ENCODE data around the gene ENDOG. TPM values are rescaled to one million over a fixed set of nuclear protein-coding genes. Genes with fewer than 3 reads are reported as not detected.
A peak's percentile ranks its signal among the peaks of the same experiment; 100 is the strongest.
"Not testable (repeated sequence)": the region's sequence is repeated elsewhere in the genome, so short reads cannot be mapped to it uniquely, and the experiment has no call there.

Gene ENDOG
- total and polyA plus RNA-seq, 12 donors: 40.9 to 98.8 (median 52.2) TPM

DNA sequence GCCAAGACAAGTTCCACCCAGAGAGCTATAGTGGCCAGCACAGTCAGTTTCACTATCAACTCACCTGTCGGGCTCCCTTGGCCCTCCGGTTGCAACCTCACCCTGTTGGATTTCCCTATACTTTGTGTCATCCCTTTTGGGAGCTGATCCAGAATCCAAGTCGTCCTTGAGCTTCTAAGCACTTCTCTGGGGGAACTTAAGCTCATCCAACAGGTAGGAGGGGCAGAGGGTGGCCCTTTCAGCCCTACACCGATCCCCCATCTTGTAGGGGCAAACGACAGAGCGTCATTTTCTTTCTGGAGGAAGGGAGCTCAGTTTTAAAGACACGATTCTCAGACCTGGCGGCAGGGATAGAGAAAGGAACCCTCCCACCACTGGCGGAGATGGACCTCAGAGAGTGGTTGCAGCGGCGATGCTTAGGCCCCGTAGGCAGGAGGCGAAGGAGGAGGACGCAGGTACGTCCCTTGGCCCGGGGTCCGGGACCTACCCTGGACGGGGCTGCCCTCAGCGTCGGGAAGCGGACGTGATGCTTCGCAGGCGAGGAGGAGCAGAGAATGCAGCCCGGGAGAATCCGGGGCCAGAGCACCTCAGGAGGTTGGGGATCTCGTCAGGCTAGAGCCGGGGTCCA is 47.1 kb upstream of the ENDOG start:
- peaks cover 2 to 28% (median 23%) of the 10 kb centered on the region in 9 donors for H3K4me1 ChIP-seq
- H3K9me3 ChIP-seq: peaks cover 0 to 10% (median 3%) of the 10 kb centered on the region in 11 donors
- intact Hi-C loops (cut with DNase I): loop anchor here in 2 of 10 donors (1.0 to 5.0 kb wide), 3 partner anchors 16 to 69 kb away; partner anchors contain the start of genes PKN3 (in 1 of the 2) and TBC1D13 (in 1 of the 2)
- 1% methylated on average over 28 of the region's 28 CpGs for WGBS, 2 donors
- peak; percentile 30 to 65 (median 42) for ATAC-seq
- TF ChIP-seq, protein P1, sequence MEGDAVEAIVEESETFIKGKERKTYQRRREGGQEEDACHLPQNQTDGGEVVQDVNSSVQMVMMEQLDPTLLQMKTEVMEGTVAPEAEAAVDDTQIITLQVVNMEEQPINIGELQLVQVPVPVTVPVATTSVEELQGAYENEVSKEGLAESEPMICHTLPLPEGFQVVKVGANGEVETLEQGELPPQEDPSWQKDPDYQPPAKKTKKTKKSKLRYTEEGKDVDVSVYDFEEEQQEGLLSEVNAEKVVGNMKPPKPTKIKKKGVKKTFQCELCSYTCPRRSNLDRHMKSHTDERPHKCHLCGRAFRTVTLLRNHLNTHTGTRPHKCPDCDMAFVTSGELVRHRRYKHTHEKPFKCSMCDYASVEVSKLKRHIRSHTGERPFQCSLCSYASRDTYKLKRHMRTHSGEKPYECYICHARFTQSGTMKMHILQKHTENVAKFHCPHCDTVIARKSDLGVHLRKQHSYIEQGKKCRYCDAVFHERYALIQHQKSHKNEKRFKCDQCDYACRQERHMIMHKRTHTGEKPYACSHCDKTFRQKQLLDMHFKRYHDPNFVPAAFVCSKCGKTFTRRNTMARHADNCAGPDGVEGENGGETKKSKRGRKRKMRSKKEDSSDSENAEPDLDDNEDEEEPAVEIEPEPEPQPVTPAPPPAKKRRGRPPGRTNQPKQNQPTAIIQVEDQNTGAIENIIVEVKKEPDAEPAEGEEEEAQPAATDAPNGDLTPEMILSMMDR (IDR thresholded peaks at IDR 0.05): no peak
- H3K27me3 ChIP-seq: no peaks in the 10 kb centered on the region
- no peak for DNase-seq
- peaks cover 0 to 16% (median 0%) of the 10 kb centered on the region in 9 donors for H3K36me3 ChIP-seq
- H3K27ac ChIP-seq: peak overlapping the region; percentile 55 to 98 (median 96)
- peak overlapping the region; percentile 64 to 97 (median 82) for H3K4me3 ChIP-seq

DNA sequence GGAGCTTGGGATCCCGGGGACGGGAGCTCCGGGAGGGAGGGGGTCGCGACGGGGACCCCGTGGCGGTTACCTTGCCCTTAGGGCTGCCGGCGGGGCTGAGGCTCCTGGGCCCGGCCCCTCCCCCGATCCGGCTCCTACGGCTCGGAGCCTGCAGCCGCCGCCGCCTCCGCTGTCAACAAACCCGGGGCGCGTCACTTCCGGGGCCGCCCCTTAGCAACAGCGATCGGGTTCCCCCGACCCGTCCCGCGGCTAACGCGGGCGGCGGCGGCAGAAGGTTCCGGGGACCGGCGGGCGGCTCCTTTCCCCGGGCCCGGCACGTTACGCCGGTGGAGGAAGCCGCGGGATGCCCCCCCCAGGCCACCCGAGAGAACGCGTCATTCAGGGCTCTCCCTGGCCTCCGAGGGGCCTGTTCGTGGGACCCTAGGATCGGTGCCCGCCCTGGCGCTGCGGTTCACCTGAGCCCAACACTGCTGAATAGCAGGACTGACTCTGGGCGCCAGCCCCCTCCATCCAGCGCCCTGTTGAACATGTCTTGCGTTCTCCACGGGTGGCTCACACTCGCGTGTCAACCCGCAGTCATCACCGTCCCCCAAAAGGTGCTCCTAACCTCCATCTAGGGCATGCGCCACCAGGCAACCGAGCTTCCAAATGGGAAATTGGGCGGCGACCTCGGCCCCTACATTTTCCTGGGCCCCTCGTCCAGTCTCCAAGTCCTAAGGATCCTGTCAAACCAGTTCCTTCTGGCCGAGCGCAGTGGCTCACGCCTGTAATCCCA is 46.4 kb upstream of the ENDOG start, which contains the start of gene ZER1:
TSS of gene ZER1 (minus strand) at position 183 of the 775 bp plus-strand sequence. CDS start 16,362 bp downstream, outside the sequence.
- peaks cover 0 to 16% (median 0%) of the 10 kb centered on the region in 9 donors for H3K36me3 ChIP-seq
- intact Hi-C loops (cut with DNase I): loop anchor here in 3 of 10 donors (1.0 to 5.0 kb wide), 4 partner anchors 15 to 70 kb away; partner anchors contain the start of genes TBC1D13 (in 3 of the 3) and PKN3 (in 1 of the 3)
- H3K4me1 ChIP-seq: peaks cover 2 to 28% (median 23%) of the 10 kb centered on the region in 9 donors
- DNase-seq: peak; percentile 91 to 94
- WGBS, 2 donors: 1% methylated on average over 50 to 72 of the region's 72 CpGs
- no peaks in the 10 kb centered on the region for H3K27me3 ChIP-seq
- peak within 1 kb of the TSS; percentile 55 to 98 (median 96) for H3K27ac ChIP-seq
- TF ChIP-seq, protein P1 (IDR thresholded peaks at IDR 0.05): no peak
- ATAC-seq: peak; percentile 97 to 99 (median 98)
- H3K9me3 ChIP-seq: peaks cover 0 to 13% (median 3%) of the 10 kb centered on the region in 11 donors
- H3K4me3 ChIP-seq: peak within 1 kb of the TSS; percentile 64 to 97 (median 82)

DNA sequence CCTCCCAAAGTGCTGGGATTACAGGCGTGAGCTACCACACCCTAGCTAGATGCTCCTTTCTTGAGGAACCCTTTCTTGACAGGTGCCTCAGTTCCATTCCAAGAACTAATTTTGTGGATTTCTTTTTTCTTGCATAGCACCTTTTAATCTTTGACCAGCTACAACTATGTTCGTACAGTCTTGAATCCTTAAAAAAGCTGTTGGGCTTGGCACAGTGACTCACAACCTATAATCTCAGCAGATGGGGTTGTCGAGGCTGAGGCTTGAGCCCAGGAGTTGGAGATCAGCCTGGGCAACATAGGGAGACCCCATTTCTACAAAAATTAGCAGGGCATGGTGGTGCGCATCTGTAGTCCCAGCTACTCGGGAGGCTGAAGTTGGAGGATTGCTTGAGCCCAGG is 45.3 kb upstream of the ENDOG start:
- WGBS, 2 donors: 88 to 89% methylated on average over 5 of the region's 5 CpGs
- TF ChIP-seq, protein P1 (IDR thresholded peaks at IDR 0.05): no peak
- H3K4me3 ChIP-seq: peak overlapping the region in 1 of 10 donors; percentile 93
- peaks cover 0 to 8% (median 0%) of the 10 kb centered on the region in 9 donors for H3K36me3 ChIP-seq
- no peak for DNase-seq
- H3K27ac ChIP-seq: no peak overlapping the region
- peaks cover 2 to 28% (median 23%) of the 10 kb centered on the region in 9 donors for H3K4me1 ChIP-seq
- no peak for ATAC-seq
- H3K27me3 ChIP-seq: no peaks in the 10 kb centered on the region
- intact Hi-C loops (cut with DNase I): loop anchor here in 3 of 10 donors (2.0 to 5.0 kb wide), 3 partner anchors 14 to 71 kb away; partner anchors contain the start of genes PKN3 (in 1 of the 3) and TBC1D13 (in 1 of the 3)
- H3K9me3 ChIP-seq: peaks cover 0 to 13% (median 3%) of the 10 kb centered on the region in 11 donors

DNA sequence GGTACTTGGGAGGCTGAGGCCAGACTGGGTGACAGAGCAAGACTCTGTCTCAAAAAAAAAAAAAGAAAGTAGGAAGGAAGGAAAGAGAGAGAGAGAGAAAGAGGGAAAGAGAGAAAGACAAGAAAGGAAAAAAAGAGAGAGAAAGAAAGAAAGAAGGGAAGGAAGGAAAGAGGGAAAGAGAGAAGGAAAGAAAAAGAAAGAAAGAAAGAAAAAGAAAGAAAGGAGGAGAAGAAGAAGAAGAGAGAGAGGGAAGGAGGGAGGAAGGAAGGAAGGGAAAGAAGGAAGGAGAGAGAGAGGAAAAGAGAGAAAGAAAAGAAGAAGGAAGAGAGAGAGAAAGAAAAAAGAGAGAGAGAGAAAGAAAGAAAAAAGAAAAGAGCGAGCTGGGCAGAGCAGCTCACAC is 43.5 kb upstream of the ENDOG start:
- intact Hi-C loops (cut with DNase I): loop anchor here in 2 of 10 donors (5.0 kb wide), 2 partner anchors 48 to 73 kb away; partner anchors contain the start of gene PKN3 (in 1 of the 2)
- no peak for DNase-seq

DNA sequence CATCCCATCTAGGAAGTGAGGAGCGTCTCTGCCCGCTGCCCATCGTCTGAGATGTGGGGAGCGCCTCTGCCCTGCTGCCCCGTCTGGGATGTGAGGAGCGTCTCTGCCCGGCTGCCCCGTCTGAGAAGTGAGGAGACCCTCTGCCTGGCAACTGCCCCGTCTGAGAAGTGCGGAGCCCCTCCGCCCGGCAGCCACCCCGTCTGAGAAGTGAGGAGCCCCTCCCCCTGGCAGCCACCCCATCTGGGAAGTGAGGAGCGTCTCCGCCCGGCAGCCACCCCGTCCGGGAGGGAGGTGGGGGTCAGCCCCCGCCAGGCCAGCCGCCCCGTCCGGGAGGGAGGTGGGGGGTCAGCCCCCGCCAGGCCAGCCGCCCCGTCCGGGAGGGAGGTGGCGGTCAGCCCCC is 38.2 kb upstream of the ENDOG start:
- Histone ChIP-seq H3K9me3 (peaks cover 0 to 16% (median 3%) of the 10 kb centered on the region in 11 donors), H3K4me1 (peaks cover 0 to 11% (median 0%) of the 10 kb centered on the region in 9 donors)
- H3K36me3 ChIP-seq; intact Hi-C loops (cut with DNase I); H3K27me3 ChIP-seq; H3K4me3 ChIP-seq; H3K27ac ChIP-seq; DNase-seq; ATAC-seq: not testable (repeated sequence)
- 92 to 94% methylated on average over 18 to 22 of the region's 27 CpGs for WGBS, 2 donors

More for the DNA sequence above, 43.5 kb upstream of the ENDOG start:
- TF ChIP-seq, protein P1 (IDR thresholded peaks at IDR 0.05): no peak
- H3K4me3 ChIP-seq: no peak overlapping the region
- no peaks in the 10 kb centered on the region for H3K36me3 ChIP-seq
- H3K27ac ChIP-seq: no peak overlapping the region
- peaks cover 2 to 22% (median 20%) of the 10 kb centered on the region in 9 donors for H3K4me1 ChIP-seq
- peaks cover 0 to 13% (median 3%) of the 10 kb centered on the region in 11 donors for H3K9me3 ChIP-seq
- WGBS, 2 donors: 73 to 94% methylated on average over 1 of the region's 1 CpG
- no peak for ATAC-seq
- no peaks in the 10 kb centered on the region for H3K27me3 ChIP-seq

All from heart right ventricle (tissue), 16 donors.